ENCODE results near the gene STXBP6.

STXBP6 gene

GRCh38 chr14:24988760-24989159, 61.2 kb downstream of the STXBP6 start:
- TF ChIP-seq CTCF (conservative IDR thresholded peaks at IDR 0.05): no peak
- TF ChIP-seq ZFX (IDR thresholded peaks at IDR 0.05): no peak
- no peak overlapping the region for H3K27ac ChIP-seq

- no peak for TF ChIP-seq CTCF (conservative IDR thresholded peaks at IDR 0.05)
- no peak for TF ChIP-seq ZFX (IDR thresholded peaks at IDR 0.05)
Observed at GRCh38 chr14:24986206-24986893, 63.6 kb downstream of the STXBP6 start.

GRCh38 chr14:24984846-24985589, 64.9 kb downstream of the STXBP6 start:
- TF ChIP-seq ZFX (IDR thresholded peaks at IDR 0.05) (no peak), CTCF (conservative IDR thresholded peaks at IDR 0.05) (no peak)
- peak overlapping the region; percentile 77; the same call in 1 of the 2 replicates for H3K27ac ChIP-seq

More at GRCh38 chr14:24986206-24986893, 63.6 kb downstream of the STXBP6 start:
- peak overlapping the region; percentile 44 for H3K27ac ChIP-seq

GRCh38 chr14:24982472-24983155, 67.3 kb downstream of the STXBP6 start:
- TF ChIP-seq CTCF (conservative IDR thresholded peaks at IDR 0.05) (no peak), ZFX (IDR thresholded peaks at IDR 0.05) (no peak)
- peak overlapping the region; percentile 71; the same call in 1 of the 2 replicates for H3K27ac ChIP-seq

- no peak overlapping the region for H3K27ac ChIP-seq
- no peak for TF ChIP-seq CTCF (conservative IDR thresholded peaks at IDR 0.05)
- TF ChIP-seq ZFX (IDR thresholded peaks at IDR 0.05): no peak
Observed at GRCh38 chr14:24979725-24980239, 70.2 kb downstream of the STXBP6 start.

- TF ChIP-seq ZFX (IDR thresholded peaks at IDR 0.05): no peak
- no peak for TF ChIP-seq CTCF (conservative IDR thresholded peaks at IDR 0.05)
- H3K27ac ChIP-seq: no peak overlapping the region
Observed at GRCh38 chr14:24978862-24979724, 70.9 kb downstream of the STXBP6 start.

Data from C4-2B (cell line).